ENCODE results near the gene GDPD5. TPM values are rescaled to one million over a fixed set of nuclear protein-coding genes. Genes with fewer than 3 reads are reported as not detected.

The GDPD5 gene
- total and polyA plus RNA-seq, 2 donors (not counting 3 experiments of a cell fraction or from before 2014, with no cell fraction given) = 60.2 to 79.2 TPM

- Histone ChIP-seq H3K4me1 (ENCODE audit: control insufficient read depth, extremely low read depth, insufficient read depth, low read length) (peaks cover 4% of the 10 kb centered on the region), H2AFZ (ENCODE audit: low read depth, low read length) (no peak overlapping the region), H3K4me3 (replicated peaks in 1 of 3; ENCODE audit: insufficient read depth in 1 of 3, low read depth in 1 of 3, low read length in 3 of 3) (no peak overlapping the region), H3K79me2 (ENCODE audit: control insufficient read depth, insufficient read depth, low read length) (no peaks in the 10 kb centered on the region), H4K20me1 (replicated peaks; ENCODE audit: control insufficient read depth, extremely low read depth, insufficient read depth, low read length) (no peaks in the 10 kb centered on the region), H3K4me2 (ENCODE audit: insufficient read depth, low read length) (no peak overlapping the region), H3K9me1 (replicated peaks; ENCODE audit: control insufficient read depth, extremely low read depth, insufficient read depth, low read length) (no peaks in the 10 kb centered on the region), H3K9me3 (replicated peaks; ENCODE audit: control insufficient read depth, insufficient read depth, low read length) (no peaks in the 10 kb centered on the region), H3K36me3 (ENCODE audit: control insufficient read depth in 2 of 2, extremely low read depth in 1 of 2, insufficient read depth in 2 of 2, low read length in 2 of 2) (no peaks in the 10 kb centered on the region), H3K9ac (replicated peaks; ENCODE audit: extremely low read depth, insufficient read depth, low read length) (no peak overlapping the region), H3K27me3 (ENCODE audit: control insufficient read depth in 2 of 2, insufficient read depth in 2 of 2, low read length in 2 of 2) (peaks cover 0 to 2% of the 10 kb centered on the region in 2 experiments), H3K27ac (ENCODE audit: insufficient read depth, low read depth, low read length) (no peak overlapping the region)
- FAIRE-seq (no peak), DNase-seq (ENCODE audit: low read depth, low spot score) (no peak)
- ChIA-PET POLR2A (no interaction called here), CTCF (no interaction called here)
- dilution Hi-C loops (cut with MboI; ENCODE audit: extremely low pct_ligation_motif_present, low sequenced_read_pairs) = no loop called here
- BruUV-seq (replicated peaks) = no TSS peak
- TF ChIP-seq MYC (IDR thresholded peaks at IDR 0.05; ENCODE audit: low read depth, low read length) (no peak), CTCF (IDR thresholded peaks at IDR 0.05; ENCODE audit: extremely low read depth in 1 of 2, insufficient read depth in 1 of 2, low read depth in 1 of 2, low read length in 2 of 2) (no peak), JUN (IDR thresholded peaks at IDR 0.05; ENCODE audit: borderline replicate concordance, insufficient read depth, insufficient read length, low read depth) (no peak), GATA2 (IDR thresholded peaks at IDR 0.05; ENCODE audit: insufficient read depth, insufficient read length, low read depth, low read length) (no peak)
- intact Hi-C loops (cut with micrococcal nuclease) = no loop called here
Observed at GRCh38 chr11:75542088-75542438, 16.3 kb upstream of the GDPD5 start.

- no peaks in the 10 kb centered on the region for H3K9me1 ChIP-seq (replicated peaks; ENCODE audit: control insufficient read depth, extremely low read depth, insufficient read depth, low read length)
- intact Hi-C loops (cut with micrococcal nuclease) = no loop called here
Observed at GRCh38 chr11:75541193-75542087, 15.7 kb upstream of the GDPD5 start.

More at GRCh38 chr11:75541193-75542087, 15.7 kb upstream of the GDPD5 start:
- Histone ChIP-seq H3K4me3 (replicated peaks in 1 of 3; ENCODE audit: insufficient read depth in 1 of 3, low read depth in 1 of 3, low read length in 3 of 3) (no peak overlapping the region), H3K4me2 (ENCODE audit: insufficient read depth, low read length) (no peak overlapping the region), H3K79me2 (ENCODE audit: control insufficient read depth, insufficient read depth, low read length) (no peaks in the 10 kb centered on the region), H2AFZ (ENCODE audit: low read depth, low read length) (no peak overlapping the region), H4K20me1 (replicated peaks; ENCODE audit: control insufficient read depth, extremely low read depth, insufficient read depth, low read length) (no peaks in the 10 kb centered on the region), H3K9ac (replicated peaks; ENCODE audit: extremely low read depth, insufficient read depth, low read length) (no peak overlapping the region), H3K4me1 (ENCODE audit: control insufficient read depth, extremely low read depth, insufficient read depth, low read length) (peaks cover 6% of the 10 kb centered on the region), H3K27me3 (ENCODE audit: control insufficient read depth in 2 of 2, insufficient read depth in 2 of 2, low read length in 2 of 2) (peaks cover 0 to 2% of the 10 kb centered on the region in 2 experiments), H3K27ac (ENCODE audit: insufficient read depth, low read depth, low read length) (no peak overlapping the region), H3K9me3 (replicated peaks; ENCODE audit: control insufficient read depth, insufficient read depth, low read length) (no peaks in the 10 kb centered on the region), H3K36me3 (ENCODE audit: control insufficient read depth in 2 of 2, extremely low read depth in 1 of 2, insufficient read depth in 2 of 2, low read length in 2 of 2) (no peaks in the 10 kb centered on the region)
- no peak for TF ChIP-seq MYC (IDR thresholded peaks at IDR 0.05; ENCODE audit: low read depth, low read length)
- TF ChIP-seq FOS (IDR thresholded peaks at IDR 0.05; ENCODE audit: borderline replicate concordance, insufficient read depth, low read length) = no peak
- no peak for TF ChIP-seq POLR2AphosphoS5 (IDR thresholded peaks at IDR 0.05; ENCODE audit: insufficient read depth, low read depth, low read length)
- no peak for TF ChIP-seq MAX (IDR thresholded peaks at IDR 0.05; ENCODE audit: insufficient read depth, insufficient read length)
- no peak for TF ChIP-seq CTCF (IDR thresholded peaks at IDR 0.05; ENCODE audit: extremely low read depth in 1 of 2, insufficient read depth in 1 of 2, low read depth in 1 of 2, low read length in 2 of 2)
- no peak for TF ChIP-seq JUN (IDR thresholded peaks at IDR 0.05; ENCODE audit: borderline replicate concordance, insufficient read depth, insufficient read length, low read depth)
- no peak for TF ChIP-seq POLR2A (IDR thresholded peaks at IDR 0.05; ENCODE audit: low read depth, low read length)
- TF ChIP-seq GATA2 (IDR thresholded peaks at IDR 0.05; ENCODE audit: insufficient read depth, insufficient read length, low read depth, low read length) = no peak
- TF ChIP-seq EZH2 (IDR thresholded peaks at IDR 0.05; ENCODE audit: borderline replicate concordance, low read depth, low read length, severe bottlenecking) = no peak
- POLR2A ChIA-PET = no interaction called here
- no peak for FAIRE-seq
- dilution Hi-C loops (cut with MboI; ENCODE audit: extremely low pct_ligation_motif_present, low sequenced_read_pairs) = no loop called here
- BruUV-seq (replicated peaks) = no TSS peak
- CTCF ChIA-PET = no interaction called here
- no peak for DNase-seq (ENCODE audit: low read depth, low spot score)

All from endothelial cell of umbilical vein (primary cell).